Activated CD4-positive, alpha-beta T cell treated with anti-CD3 and anti-CD28 coated beads, Interleukin-2, amount 10 ng/mL, durations not matched to agents 7 days and 5 days (primary cell): ENCODE data around the gene AK1. TPM values are rescaled to one million over a fixed set of nuclear protein-coding genes. Genes with fewer than 3 reads are reported as not detected.

Experiments
- CTCF ChIA-PET: fragments of 350-600 bp; sonication (Branson Sonifier 250); formaldehyde crosslinking; loops from one replicate; lab custom pipeline; 2021; ENCODE audit warnings: antibody characterized with exemption; lab: Charles Lee
- POLR2A ChIA-PET: fragments of 350-600 bp; sonication (Branson Sonifier 250); formaldehyde crosslinking; loops from one replicate; lab custom pipeline; 2021; ENCODE audit warnings: antibody characterized with exemption; lab: Charles Lee
- DNase-seq: peaks from one replicate; pipeline ENCODE4 v3.0.0-alpha.2; 2020
- H3K27ac Mint-ChIP-seq: one replicate; pipeline ENCODE4 v1.8.0; 2021; ENCODE audit warnings: mild to moderate bottlenecking, moderate library complexity, mixed read lengths
- H3K27me3 Mint-ChIP-seq: one replicate; pipeline ENCODE4 v1.8.0; 2021; ENCODE audit warnings: mixed read lengths
- H3K36me3 Mint-ChIP-seq: one replicate; pipeline ENCODE4 v1.8.0; 2021; ENCODE audit warnings: low read depth, mixed read lengths
- H3K4me1 Mint-ChIP-seq: one replicate; pipeline ENCODE4 v1.8.0; 2021; ENCODE audit warnings: mixed read lengths
- H3K4me3 Mint-ChIP-seq: one replicate; pipeline ENCODE4 v1.8.0; 2021; ENCODE audit warnings: mild to moderate bottlenecking, moderate library complexity, mixed read lengths
- H3K9me3 Mint-ChIP-seq: one replicate; pipeline ENCODE4 v1.8.0; 2021; ENCODE audit warnings: mixed read lengths
- total RNA-seq, 2 experiments: library from RNA; stranded (reverse); gene quantifications; one replicate each; pipeline ENCODE4 v1.2.3, GENCODE V29; 2021

AK1 gene
- total RNA-seq, 2 experiments from 2014 or later: 53.7 to 62.3 TPM

- Mint-ChIP-seq H3K27ac (peak overlapping the region; percentile 68), H3K27me3 (peaks cover 5% of the 10 kb centered on the region), H3K36me3 (peaks cover 7% of the 10 kb centered on the region), H3K4me3 (peak overlapping the region; percentile 5), H3K9me3 (no peaks in the 10 kb centered on the region), H3K4me1 (peaks cover 59% of the 10 kb centered on the region)
- ChIA-PET POLR2A (interaction anchor here (0.6 kb wide), 1 partner anchor 60 kb away, joined by 3 read pairs; no protein-coding TSS in a partner anchor), CTCF (interaction anchor here (1.0 to 4.1 kb wide), 5 partner anchors 13 to 207 kb away, joined by 3 to 19 read pairs (median 6); partner anchors contain the start of gene TOR2A)
- no peak for DNase-seq
These were observed 40.1 kb upstream of the AK1 start for GRCh38 chr9:127917603-127918002.

DNA sequence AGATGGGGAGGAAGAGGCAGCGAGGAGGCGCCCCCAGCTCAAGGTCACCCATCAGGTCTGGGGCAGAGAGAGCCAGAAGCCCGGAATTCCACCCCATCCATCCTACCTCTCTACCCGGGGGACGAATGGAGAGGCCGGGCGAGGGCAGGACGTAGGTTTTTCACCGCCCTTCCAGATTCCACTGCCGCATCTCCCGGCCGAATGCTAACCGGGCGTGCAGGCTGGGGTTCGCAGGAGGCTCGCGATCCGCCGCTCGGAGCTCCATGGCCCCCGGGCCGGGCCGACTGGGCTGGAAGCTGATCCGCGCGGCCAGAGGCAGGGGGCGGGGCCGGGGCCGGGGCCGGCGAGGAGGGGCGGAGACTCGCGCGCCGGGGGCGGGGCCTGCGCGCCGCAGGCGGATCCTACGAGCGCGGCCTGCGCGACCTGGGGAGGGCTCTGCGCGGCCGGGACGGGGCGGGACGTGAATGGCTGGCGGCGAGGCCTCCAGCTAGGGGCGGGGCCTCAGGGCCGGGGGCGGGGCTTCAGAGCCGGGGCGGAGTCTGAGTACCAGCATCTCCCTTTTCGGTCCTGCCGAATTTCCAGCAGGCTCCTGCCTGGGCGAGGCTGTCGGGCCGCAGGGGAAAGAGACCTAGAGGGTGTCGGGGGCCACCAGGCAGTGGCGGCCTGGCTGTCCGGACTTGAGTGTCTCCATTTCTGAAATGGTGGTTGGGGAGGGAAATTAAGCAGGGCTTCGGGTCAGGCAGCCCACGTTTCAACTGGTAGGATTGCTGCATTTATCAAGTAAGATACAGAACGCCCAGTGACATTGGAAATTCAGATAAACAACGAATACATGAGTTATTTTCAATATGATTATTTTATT is 39.5 kb upstream of the AK1 start, which contains the start of gene ST6GALNAC4:
Gene ST6GALNAC4 (minus strand): TSS at position 322 of the 862 bp plus-strand sequence. CDS start 622 bp downstream, outside the sequence.
- peaks cover 62% of the 10 kb centered on the region for H3K4me1 Mint-ChIP-seq
- CTCF ChIA-PET: interaction anchor here (0.6 to 4.1 kb wide), 8 partner anchors 11 to 208 kb away, joined by 3 to 19 read pairs (median 5); partner anchors contain the start of genes EEIG1 and TOR2A
- POLR2A ChIA-PET: interaction anchor here (0.6 kb wide), 1 partner anchor 61 kb away, joined by 3 read pairs; no protein-coding TSS in a partner anchor
- DNase-seq: peak; percentile 94
- peaks cover 9% of the 10 kb centered on the region for H3K36me3 Mint-ChIP-seq
- H3K9me3 Mint-ChIP-seq: no peaks in the 10 kb centered on the region
- peak within 1 kb of the TSS; percentile 78 for H3K4me3 Mint-ChIP-seq
- H3K27ac Mint-ChIP-seq: peak within 1 kb of the TSS; percentile 87
- H3K27me3 Mint-ChIP-seq: peaks cover under 1% of the 10 kb centered on the region

GRCh38 chr9:127915801-127916719 is 38.6 kb upstream of the AK1 start:
- H3K36me3 Mint-ChIP-seq: peaks cover 12% of the 10 kb centered on the region
- H3K9me3 Mint-ChIP-seq: no peaks in the 10 kb centered on the region
- peak; percentile 44 for DNase-seq
- H3K27ac Mint-ChIP-seq: peak overlapping the region; percentile 87
- ChIA-PET CTCF (interaction anchor here (0.6 to 4.1 kb wide), 8 partner anchors 10 to 484 kb away, joined by 3 to 19 read pairs (median 4); partner anchors contain the start of genes EEIG1 and TOR2A), POLR2A (interaction anchor here (0.7 kb wide), 2 partner anchors 12 to 145 kb away, joined by 3 read pairs; no protein-coding TSS in a partner anchor)
- peaks cover 66% of the 10 kb centered on the region for H3K4me1 Mint-ChIP-seq
- H3K4me3 Mint-ChIP-seq: peak overlapping the region; percentile 78
- H3K27me3 Mint-ChIP-seq: no peaks in the 10 kb centered on the region

DNA sequence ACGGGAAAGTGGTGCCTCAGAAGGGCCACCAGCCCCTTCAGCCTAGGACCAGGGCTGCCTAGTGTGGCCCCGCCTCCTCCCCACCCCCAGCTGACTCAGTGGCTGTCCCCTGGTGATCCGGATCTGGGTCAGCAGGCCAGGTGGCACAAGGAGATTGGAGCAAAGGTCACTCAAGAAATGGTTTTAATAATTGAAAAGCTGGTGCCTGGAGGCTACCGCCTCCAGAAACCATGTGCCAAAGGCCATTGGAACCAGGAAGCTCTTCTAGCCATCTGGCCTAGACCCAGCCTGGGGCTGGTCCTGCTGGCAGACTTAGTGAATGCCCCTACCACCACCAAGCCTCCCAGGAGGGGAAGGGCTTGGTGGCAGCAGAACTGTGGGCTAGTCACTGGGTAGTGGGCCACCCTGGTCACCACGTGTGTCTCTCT is 37.9 kb upstream of the AK1 start:
- no peak for DNase-seq
- no peaks in the 10 kb centered on the region for H3K27me3 Mint-ChIP-seq
- H3K4me1 Mint-ChIP-seq: peaks cover 69% of the 10 kb centered on the region
- H3K27ac Mint-ChIP-seq: peak overlapping the region; percentile 62
- H3K9me3 Mint-ChIP-seq: no peaks in the 10 kb centered on the region
- CTCF ChIA-PET: interaction anchor here (0.6 to 4.1 kb wide), 3 partner anchors 45 to 484 kb away, joined by 4 to 19 read pairs (median 15); partner anchors contain the start of gene TOR2A
- peaks cover 17% of the 10 kb centered on the region for H3K36me3 Mint-ChIP-seq
- POLR2A ChIA-PET: interaction anchor here (0.7 kb wide), 1 partner anchor 11 kb away, joined by 3 read pairs; no protein-coding TSS in a partner anchor
- peak overlapping the region; percentile 78 for H3K4me3 Mint-ChIP-seq

GRCh38 chr9:127913682-127914081 is 36.2 kb upstream of the AK1 start:
- no peak for DNase-seq
- ChIA-PET POLR2A (no interaction called here), CTCF (interaction anchor here (1.4 kb wide), 1 partner anchor 10 kb away, joined by 3 read pairs; no protein-coding TSS in a partner anchor)
- Mint-ChIP-seq H3K36me3 (peaks cover 17% of the 10 kb centered on the region), H3K27ac (peak overlapping the region; percentile 76), H3K27me3 (no peaks in the 10 kb centered on the region), H3K4me3 (no peak overlapping the region), H3K4me1 (peaks cover 56% of the 10 kb centered on the region), H3K9me3 (no peaks in the 10 kb centered on the region)

DNA sequence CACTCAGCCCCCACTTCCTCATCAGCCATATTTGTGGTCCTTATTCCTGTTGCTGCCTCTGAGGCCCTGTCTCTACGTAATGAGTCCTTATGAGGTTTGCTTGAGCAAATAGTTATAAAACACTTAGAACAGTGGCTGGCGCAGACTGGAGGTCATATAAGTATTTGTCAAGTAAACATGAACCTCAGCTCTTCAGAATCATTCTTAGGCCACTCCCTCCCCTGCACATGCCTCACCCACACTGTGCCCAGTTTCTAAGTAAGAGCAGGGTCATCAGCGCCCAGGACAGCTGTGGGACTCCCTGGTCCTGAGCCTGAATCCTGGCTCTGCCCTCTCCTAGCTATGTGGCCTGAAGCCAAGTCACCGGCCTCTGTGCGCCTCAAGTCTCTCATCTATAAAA is 35.4 kb upstream of the AK1 start:
- POLR2A ChIA-PET: interaction anchor here (0.5 kb wide), 1 partner anchor 122 kb away, joined by 4 read pairs; no protein-coding TSS in a partner anchor
- CTCF ChIA-PET: interaction anchor here (1.1 to 1.4 kb wide), 4 partner anchors 9 to 31 kb away, joined by 3 to 5 read pairs (median 3); no protein-coding TSS in a partner anchor
- DNase-seq: no peak
- H3K36me3 Mint-ChIP-seq: peaks cover 17% of the 10 kb centered on the region
- no peak overlapping the region for H3K4me3 Mint-ChIP-seq
- H3K9me3 Mint-ChIP-seq: no peaks in the 10 kb centered on the region
- H3K4me1 Mint-ChIP-seq: peaks cover 48% of the 10 kb centered on the region
- no peaks in the 10 kb centered on the region for H3K27me3 Mint-ChIP-seq
- no peak overlapping the region for H3K27ac Mint-ChIP-seq

DNA sequence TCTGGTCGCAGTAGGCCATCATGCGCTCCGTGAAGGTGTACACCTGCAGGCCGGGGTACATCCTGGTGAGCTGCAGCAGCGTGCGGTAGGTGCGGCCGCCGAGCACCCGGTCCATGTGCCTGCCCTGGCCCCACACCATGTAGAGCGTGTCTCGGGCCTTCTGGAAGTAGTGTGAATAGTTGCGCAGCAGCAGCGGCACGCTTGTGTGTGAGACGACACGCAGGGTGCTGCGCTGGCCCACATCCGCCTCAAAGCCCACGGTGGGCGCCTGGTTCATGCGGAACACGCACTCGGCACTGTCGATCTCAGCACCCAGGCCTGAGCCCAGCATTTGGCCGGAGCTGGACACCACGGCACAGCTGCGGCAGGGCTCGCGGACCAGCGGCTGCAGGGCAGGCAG is 34.8 kb upstream of the AK1 start:
- DNase-seq: no peak
- no peak overlapping the region for H3K4me3 Mint-ChIP-seq
- H3K36me3 Mint-ChIP-seq: peaks cover 17% of the 10 kb centered on the region
- no peaks in the 10 kb centered on the region for H3K27me3 Mint-ChIP-seq
- POLR2A ChIA-PET: interaction anchor here (0.5 kb wide), 1 partner anchor 122 kb away, joined by 4 read pairs; no protein-coding TSS in a partner anchor
- no peak overlapping the region for H3K27ac Mint-ChIP-seq
- peaks cover 44% of the 10 kb centered on the region for H3K4me1 Mint-ChIP-seq
- CTCF ChIA-PET: interaction anchor here (1.1 to 1.4 kb wide), 4 partner anchors 9 to 30 kb away, joined by 3 to 5 read pairs (median 3); no protein-coding TSS in a partner anchor
- no peaks in the 10 kb centered on the region for H3K9me3 Mint-ChIP-seq

DNA sequence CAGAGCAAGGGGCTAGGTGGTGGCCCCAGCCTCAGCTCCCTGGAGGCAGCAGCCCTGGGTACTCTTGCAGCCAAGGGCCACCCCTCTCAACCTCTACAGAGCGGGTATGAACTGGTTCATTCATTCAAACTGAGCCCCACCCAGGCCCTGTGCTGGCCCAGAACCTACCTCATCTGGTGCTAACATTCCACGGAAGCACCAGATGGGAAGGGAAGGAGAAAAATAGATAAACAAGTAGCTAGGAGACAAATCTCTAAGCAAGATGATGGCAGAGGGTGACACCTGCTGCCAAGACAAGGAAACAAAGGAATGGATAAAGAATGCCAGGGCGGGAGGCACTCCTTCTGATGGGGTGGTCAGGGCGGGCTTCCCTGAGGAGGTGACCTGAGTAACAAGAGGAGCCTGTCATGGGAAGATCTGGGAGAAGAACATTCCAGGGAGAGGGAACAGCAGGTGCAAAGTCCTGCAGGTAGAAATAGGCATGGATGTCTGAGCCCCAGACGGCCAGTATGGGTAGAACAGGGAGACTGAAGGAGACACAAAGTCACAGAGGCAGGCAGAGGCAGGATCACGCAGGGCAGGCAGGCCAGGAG is 33.2 kb upstream of the AK1 start:
- Mint-ChIP-seq H3K9me3 (no peaks in the 10 kb centered on the region), H3K27me3 (no peaks in the 10 kb centered on the region), H3K4me1 (peaks cover 49% of the 10 kb centered on the region), H3K36me3 (peaks cover 17% of the 10 kb centered on the region), H3K4me3 (no peak overlapping the region), H3K27ac (peak overlapping the region; percentile 83)
- CTCF ChIA-PET: interaction anchor here (1.1 to 1.9 kb wide), 6 partner anchors 11 to 176 kb away, joined by 3 to 8 read pairs (median 6); partner anchors contain the start of gene TOR2A
- POLR2A ChIA-PET: no interaction called here
- no peak for DNase-seq

- H3K27ac Mint-ChIP-seq: no peak overlapping the region
- CTCF ChIA-PET: interaction anchor here (0.8 to 1.9 kb wide), 8 partner anchors 10 to 175 kb away, joined by 3 to 8 read pairs (median 4); partner anchors contain the start of gene TOR2A
- H3K4me3 Mint-ChIP-seq: no peak overlapping the region
- H3K27me3 Mint-ChIP-seq: no peaks in the 10 kb centered on the region
- peaks cover 47% of the 10 kb centered on the region for H3K4me1 Mint-ChIP-seq
- peaks cover 21% of the 10 kb centered on the region for H3K36me3 Mint-ChIP-seq
- DNase-seq: no peak
- no peaks in the 10 kb centered on the region for H3K9me3 Mint-ChIP-seq
- POLR2A ChIA-PET: no interaction called here
These were observed 32.4 kb upstream of the AK1 start for GRCh38 chr9:127909839-127910273.

- Mint-ChIP-seq H3K36me3 (peaks cover 25% of the 10 kb centered on the region), H3K27ac (no peak overlapping the region), H3K4me3 (no peak overlapping the region), H3K4me1 (peaks cover 54% of the 10 kb centered on the region), H3K9me3 (no peaks in the 10 kb centered on the region), H3K27me3 (no peaks in the 10 kb centered on the region)
- ChIA-PET POLR2A (no interaction called here), CTCF (interaction anchor here (1.7 kb wide), 1 partner anchor 174 kb away, joined by 5 read pairs; the partner anchor contains the start of gene TOR2A)
- no peak for DNase-seq
These were observed 31.1 kb upstream of the AK1 start for GRCh38 chr9:127908660-127908926.
